ENCODE data around the gene SYNPR.
"Not testable (repeated sequence)": the region's sequence is repeated elsewhere in the genome, so short reads cannot be mapped to it uniquely, and the experiment has no call there.

Gene SYNPR

DNA sequence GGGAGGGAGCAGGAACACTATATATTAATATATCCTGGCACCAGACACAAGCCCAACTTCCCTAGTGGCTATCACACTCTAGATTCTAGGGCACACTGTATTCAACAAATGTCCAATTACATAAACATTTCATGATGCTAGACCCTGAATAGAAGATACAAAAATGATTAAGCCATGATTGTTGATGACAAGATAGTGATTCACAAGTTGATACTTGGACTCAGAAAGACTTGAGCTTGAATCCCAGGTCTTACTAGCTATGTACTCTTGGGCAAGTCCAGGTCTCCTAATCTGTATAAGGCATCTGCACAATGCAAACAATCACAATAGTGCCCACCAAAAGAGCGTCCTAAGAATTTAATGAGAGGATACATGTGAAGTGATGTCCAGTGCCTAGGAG, 364.4 kb downstream of the SYNPR start:
- DNase-seq, result no peak

DNA sequence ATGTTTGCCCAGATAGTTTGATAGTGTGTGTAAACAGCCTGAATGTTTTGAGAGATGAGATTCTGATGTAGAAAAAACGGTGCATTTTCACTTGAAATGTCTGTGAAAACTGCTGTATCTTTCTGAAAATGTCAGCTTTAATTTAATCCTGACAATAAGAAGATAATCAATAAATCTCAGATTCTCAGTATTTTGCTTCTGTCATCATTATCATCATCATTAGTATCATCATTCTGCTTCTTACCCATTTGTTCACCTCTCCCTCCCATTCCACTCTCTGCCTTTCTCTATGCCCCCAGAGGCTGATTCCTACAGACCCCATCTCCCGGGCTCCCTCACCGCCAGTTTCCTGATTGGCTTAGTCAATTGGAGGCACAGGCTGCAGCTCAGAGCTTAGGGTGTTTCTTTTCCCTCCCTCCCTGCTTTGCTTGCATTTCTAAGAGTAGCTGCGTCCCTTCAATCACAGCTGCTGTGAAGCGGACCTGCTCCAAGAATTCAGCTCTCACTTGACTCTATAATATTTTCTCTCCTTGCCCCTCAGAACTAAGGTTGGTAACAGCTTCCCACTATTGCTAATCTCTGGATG, 366.2 kb downstream of the SYNPR start:
- DNase-seq, result no peak

DNA sequence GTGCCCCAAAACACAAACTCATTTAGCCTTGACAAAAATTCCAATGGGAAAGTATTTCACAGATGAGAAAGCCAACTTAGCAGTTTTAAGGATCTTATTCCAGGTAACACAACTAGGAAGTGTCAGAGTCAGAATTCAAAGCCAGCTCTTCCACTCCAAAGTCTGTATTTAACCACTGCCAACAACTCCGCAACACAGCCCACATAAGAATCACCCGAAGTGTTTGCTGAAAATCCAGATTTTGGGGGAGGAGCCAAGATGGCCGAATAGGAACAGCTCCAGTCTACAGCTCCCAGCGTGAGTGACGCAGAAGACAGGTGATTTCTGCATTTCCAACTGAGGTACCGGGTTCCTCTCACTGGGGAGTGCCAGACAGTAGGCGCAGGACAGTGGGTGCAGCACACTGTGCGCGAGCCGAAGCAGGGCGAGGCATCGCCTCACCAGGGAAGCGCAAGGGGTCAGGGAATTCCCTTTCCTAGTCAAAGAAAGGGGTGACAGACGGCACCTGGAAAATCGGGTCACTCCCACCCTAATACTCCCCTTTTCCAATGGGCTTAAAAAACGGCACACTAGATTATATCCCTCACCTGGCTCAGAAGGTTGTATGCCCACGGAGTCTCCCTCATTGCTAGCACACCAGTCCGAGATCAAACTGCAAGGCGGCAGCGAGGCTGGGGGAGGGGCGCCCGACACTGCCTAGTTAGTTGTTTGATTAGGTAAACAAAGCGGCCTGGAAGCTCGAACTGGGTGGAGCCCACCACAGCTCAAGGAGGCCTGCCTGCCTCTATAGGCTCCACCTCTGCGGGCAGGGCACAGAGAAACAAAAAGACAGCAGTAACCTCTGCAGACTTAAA, 367.0 kb downstream of the SYNPR start:
- DNase-seq, result not testable (repeated sequence)

DNA sequence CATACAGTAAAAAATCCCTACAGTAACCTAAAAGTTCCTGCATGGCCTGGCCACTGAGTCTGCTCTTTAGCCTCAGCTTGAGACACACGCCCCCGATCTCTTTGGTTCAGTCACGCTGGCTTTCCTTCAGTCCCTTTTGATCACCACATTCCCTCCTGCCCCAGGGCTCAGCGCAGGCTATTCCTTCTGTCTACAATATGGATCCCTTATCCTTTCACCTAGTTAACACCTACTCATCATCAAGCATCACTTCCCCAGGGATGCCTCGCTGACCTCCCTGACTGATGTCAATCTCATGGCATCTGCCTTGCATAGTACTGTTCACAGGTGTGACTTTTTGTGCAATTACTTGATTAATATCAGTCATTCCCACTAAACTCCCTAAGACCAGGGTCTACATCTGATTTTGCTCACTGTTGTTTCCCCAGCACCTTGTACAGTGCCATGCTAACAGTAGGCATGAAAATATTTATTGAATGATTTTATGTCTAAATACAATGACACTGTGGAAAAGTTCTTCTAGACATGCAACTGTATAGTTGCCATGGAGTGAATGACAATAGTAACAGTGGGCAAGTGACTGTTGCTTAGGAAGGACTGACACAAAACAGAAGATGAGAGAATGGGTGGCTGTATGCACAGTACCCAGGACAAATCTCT, 374.1 kb downstream of the SYNPR start, which contains the start of gene SNTN:
Gene SNTN, plus strand, starts transcription at position 610 of the 660 bp plus-strand sequence. Its CDS starts 13 bp downstream, at position 623.
- no peak for DNase-seq

DNA sequence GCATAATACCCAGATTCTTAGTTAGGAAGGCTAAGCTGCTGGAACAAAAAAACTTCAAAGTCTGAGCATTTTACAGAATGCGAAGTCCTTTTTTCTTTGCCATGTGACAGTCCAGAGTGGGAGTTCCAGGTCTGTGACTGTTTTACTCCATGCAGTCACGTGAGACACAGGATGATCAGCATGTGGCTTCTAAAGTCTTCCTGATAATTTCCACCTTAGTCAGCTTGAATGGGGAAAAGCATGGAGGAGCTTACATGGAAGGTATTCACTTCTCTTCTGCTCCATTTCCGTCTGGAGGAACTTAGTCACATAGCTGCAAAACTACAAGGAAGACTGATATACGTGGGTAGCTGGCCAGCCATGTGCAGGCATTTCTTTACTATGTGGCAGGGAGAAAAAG, 376.1 kb downstream of the SYNPR start:
- no peak for DNase-seq

DNA sequence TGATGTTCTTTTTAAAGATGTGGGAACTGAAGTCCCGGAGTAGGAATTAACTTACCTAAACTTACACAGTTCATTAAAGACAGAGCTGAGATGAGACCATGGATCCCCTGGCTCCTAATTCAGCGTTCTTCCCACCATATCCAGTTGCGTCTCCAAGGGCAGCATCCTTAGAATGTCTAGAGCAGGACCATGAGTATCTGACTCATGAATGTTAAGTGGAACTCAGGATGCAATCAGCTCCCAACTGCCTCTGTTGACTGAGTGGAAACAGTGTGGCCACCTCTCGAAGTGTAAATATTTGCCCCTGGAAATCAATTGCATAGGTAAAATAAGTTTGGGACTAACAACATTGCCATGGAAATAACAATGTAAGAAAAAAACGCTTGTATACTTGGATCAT, 376.8 kb downstream of the SYNPR start:
- DNase-seq, result no peak

DNA sequence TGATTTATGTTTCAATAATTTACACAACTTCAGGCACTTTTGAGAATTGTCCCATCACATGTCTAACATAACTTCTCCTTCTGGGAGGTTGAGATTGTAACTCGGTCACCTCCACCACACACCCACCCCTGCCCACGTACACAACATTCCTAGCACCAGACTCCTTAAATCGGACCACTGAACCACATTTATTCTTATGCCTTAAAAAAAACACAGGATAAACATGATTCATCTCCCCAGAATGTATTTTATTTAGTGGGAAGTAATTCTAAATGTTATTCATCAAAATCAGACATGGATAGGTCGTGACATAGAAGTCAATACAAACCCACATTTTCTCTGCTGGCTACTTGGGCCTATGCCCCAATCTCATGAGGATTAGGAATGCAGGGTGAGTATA, 377.4 kb downstream of the SYNPR start:
- no peak for DNase-seq

DNA sequence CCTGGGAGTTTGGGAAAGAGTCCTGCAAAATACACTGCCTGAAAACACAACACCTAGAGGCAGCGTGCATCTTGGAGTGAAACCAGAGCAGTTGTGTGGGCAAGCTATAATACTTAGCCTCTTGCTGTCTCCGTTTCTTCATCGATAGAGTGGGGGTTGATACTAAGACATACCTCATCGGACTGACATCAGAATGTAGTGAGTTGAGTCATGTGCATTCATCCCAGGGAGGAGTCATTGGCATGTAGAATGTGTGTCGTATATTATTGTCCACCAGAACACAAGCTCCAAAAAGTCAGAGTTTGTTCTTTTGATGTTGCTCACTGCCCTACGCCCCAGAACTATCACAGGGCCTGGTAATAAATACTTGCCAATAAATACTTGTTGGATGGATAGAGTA, 378.7 kb downstream of the SYNPR start:
- DNase-seq, result no peak

DNA sequence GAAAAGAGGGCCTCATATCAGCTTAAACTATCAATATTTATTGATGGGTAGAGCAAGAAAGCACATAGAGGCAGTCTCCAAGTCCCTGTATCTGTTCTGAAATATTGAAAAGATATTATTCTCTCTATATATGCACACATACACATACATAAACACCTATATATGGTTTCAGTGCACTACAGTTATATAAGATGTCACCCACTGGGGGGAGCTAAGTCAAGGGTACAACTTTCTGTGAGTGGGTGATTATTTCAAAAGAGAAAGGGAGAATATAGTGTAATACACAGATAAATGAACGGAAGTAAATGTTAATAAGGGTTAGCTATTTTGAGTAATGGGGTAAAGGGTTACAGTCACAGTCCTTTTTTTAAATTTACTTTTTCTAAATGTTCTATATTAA, 383.1 kb downstream of the SYNPR start:
- DNase-seq, result peak; percentile 20

DNA sequence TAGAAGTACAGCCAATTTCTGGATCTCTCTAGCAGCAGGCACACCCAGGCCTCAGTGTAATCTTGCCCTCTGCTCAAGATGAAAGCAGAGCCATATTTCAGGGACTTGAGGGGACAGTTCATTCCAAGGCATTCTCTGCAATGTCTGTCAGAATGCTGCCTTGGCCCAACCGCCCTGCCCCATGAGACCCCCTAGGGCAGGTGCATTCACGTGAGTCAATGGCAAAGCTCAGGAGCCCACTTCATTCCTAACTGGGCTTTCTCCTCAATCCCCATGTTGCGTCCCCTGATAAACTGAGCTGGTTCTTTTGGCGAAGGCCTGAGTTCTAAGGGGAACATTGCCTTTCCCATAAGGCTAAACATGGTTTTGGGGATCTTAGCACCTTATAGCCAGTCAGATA, 383.9 kb downstream of the SYNPR start:
- DNase-seq, result no peak

DNA sequence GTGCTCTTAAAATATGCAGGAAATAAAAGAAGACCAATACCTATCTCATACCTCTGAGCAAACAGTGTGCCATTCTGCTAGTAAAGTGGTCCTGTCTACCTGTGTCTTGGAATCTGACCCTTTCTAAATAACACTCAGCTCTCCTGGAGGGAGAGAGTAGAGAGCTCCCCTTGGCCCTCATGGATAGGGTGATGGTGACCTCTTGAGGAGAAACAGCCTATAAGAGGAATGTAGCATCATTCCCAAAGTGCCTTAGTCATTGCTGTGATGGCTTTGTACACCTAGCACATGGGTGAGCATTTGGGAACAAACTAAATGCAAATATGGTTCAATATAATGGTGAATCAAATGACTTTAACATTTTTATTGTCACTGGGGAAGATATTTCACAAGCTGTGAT, 384.4 kb downstream of the SYNPR start:
- DNase-seq, result no peak

Data from hematopoietic multipotent progenitor cell treated with erythropoietin and hydrocortisone succinate and interleukin-3 and kit ligand, for 4 days (in vitro differentiated cells).